K562 (cell line): Measurements from ENCODE around the gene ATP2A2. TPM values are rescaled to one million over a fixed set of nuclear protein-coding genes. Genes with fewer than 3 reads are reported as not detected.
A peak's percentile ranks its signal among the peaks of the same experiment; 100 is the strongest.

Experiments used
- ATF6 ChIP-seq: sonication (generic); formaldehyde crosslinking; IDR thresholded peaks from 2 replicates; pipeline ENCODE4 v1.4.0; 2020; ENCODE audit warnings: mild to moderate bottlenecking, missing genetic modification reagents
- COPS2 ChIP-seq: fragments of 450-650 bp; conservative IDR thresholded peaks from 2 replicates; pipeline ENCODE4 v1.6.1; 2016; ENCODE audit warnings: mild to moderate bottlenecking, moderate library complexity
- FOS ChIP-seq: IDR thresholded peaks from 3 replicates; pipeline ENCODE4 v1.6.1; 2011; ENCODE audit not compliant: insufficient read length; ENCODE audit errors: extremely low read depth
- HCFC1 ChIP-seq: IDR thresholded peaks from 2 replicates; pipeline ENCODE4 v1.6.1; 2012; ENCODE audit warnings: low read depth, low read length, improper control_type of control experiment
- HDAC8 ChIP-seq: fragments of 450-650 bp; IDR thresholded peaks from 2 replicates; pipeline ENCODE4 v1.6.1; 2016; ENCODE audit warnings: mild to moderate bottlenecking, missing genetic modification characterization, moderate library complexity, missing compliant biosample characterization
- HMBOX1 ChIP-seq: sonication (generic); IDR thresholded peaks from 2 replicates; pipeline ENCODE4 v1.6.1; 2016
- KLF16 ChIP-seq: IDR thresholded peaks from 2 replicates; pipeline ENCODE4 v1.6.1; 2016; ENCODE audit warnings: antibody characterized with exemption
- KLF6 ChIP-seq: fragments of 250-450 bp; sonication (Bioruptor Pico); IDR thresholded peaks from 2 replicates; pipeline ENCODE4 v1.4.0; 2020; ENCODE audit warnings: mild to moderate bottlenecking, moderate library complexity, borderline replicate concordance
- MCM2 ChIP-seq: fragments of 450-650 bp; IDR thresholded peaks from 2 replicates; pipeline ENCODE4 v1.6.1; 2017; ENCODE audit warnings: low read depth, mild to moderate bottlenecking
- MXI1 ChIP-seq: IDR thresholded peaks from 2 replicates; pipeline ENCODE4 v1.6.1; 2011; ENCODE audit warnings: low read depth, mild to moderate bottlenecking, improper control_type of control experiment, low read length
- NCOA6 ChIP-seq: fragments of 450-650 bp; IDR thresholded peaks from 2 replicates; pipeline ENCODE4 v1.6.1; 2017; ENCODE audit warnings: mild to moderate bottlenecking
- OTX1 ChIP-seq: fragments of 450-650 bp; formaldehyde crosslinking; IDR thresholded peaks from 2 replicates; pipeline ENCODE4 v1.4.0; 2022; ENCODE audit warnings: mild to moderate bottlenecking
- RBBP5 ChIP-seq: fragments of 200-600 bp; sonication (generic); IDR thresholded peaks from 2 replicates; pipeline ENCODE4 v1.6.1; 2012; ENCODE audit warnings: borderline replicate concordance, mild to moderate bottlenecking, low read length, control low read depth, inconsistent platforms; ENCODE audit not compliant: insufficient read depth, poor library complexity, severe bottlenecking
- SETDB1 ChIP-seq: IDR thresholded peaks from one replicate; pipeline ENCODE4 v1.6.1; 2012; ENCODE audit warnings: low read length, control low read depth, inconsistent platforms
- SIN3A ChIP-seq, 2 experiments: fragments of 150-350 bp in 1 of 2; IDR thresholded peaks; 2 replicates each; pipeline ENCODE4 v1.6.1; 2011 to 2016; ENCODE audit warnings: borderline replicate concordance in 2 of 2, low read depth in 2 of 2, low read length in 2 of 2, mild to moderate bottlenecking in 2 of 2, moderate library complexity in 2 of 2; ENCODE audit not compliant: control insufficient read depth in 1 of 2
- SREBF1 ChIP-seq: fragments of 150-350 bp; IDR thresholded peaks from 2 replicates; pipeline ENCODE4 v1.6.1; 2014; ENCODE audit warnings: antibody characterized with exemption, low read depth, low read length, borderline replicate concordance
- TAF1 ChIP-seq: IDR thresholded peaks from 2 replicates; pipeline ENCODE4 v1.6.1; 2011; ENCODE audit warnings: mild to moderate bottlenecking, low read length, moderate library complexity; ENCODE audit not compliant: insufficient read depth, control insufficient read depth, severe bottlenecking; ENCODE audit errors: extremely low read depth
- ZBTB26 ChIP-seq: fragments of 450-650 bp; formaldehyde crosslinking; IDR thresholded peaks from 2 replicates; pipeline ENCODE4 v1.4.0; 2022; ENCODE audit warnings: missing genetic modification characterization
- ZC3H11A ChIP-seq: IDR thresholded peaks from 2 replicates; pipeline ENCODE4 v1.6.1; 2012; ENCODE audit warnings: low read depth, low read length, improper control_type of control experiment
- ZNF232 ChIP-seq: sonication (generic); formaldehyde crosslinking; IDR thresholded peaks from 2 replicates; pipeline ENCODE4 v1.8.0; 2022; ENCODE audit warnings: mild to moderate bottlenecking, missing genetic modification reagents
- ZNF512 ChIP-seq: IDR thresholded peaks from 2 replicates; pipeline ENCODE4 v1.6.1; 2016; ENCODE audit warnings: missing genetic modification characterization, missing compliant biosample characterization
- ZNF75A ChIP-seq: fragments of 450-650 bp; formaldehyde crosslinking; IDR thresholded peaks from 2 replicates; pipeline ENCODE4 v1.4.0; 2020; ENCODE audit warnings: mild to moderate bottlenecking
- polyA plus RNA-seq, 8 experiments: library from polyadenylated mRNA; depleted of rRNA in 4 of 8; stranded (reverse) in 5 of 8; unstranded in 3 of 8; fragments of >200 nt; fragmentation: Nextera tagmentation in 2 of 8; fragmentation: Illumina TruSeq in 1 of 8; extraction: Ambion mirVana in 2 of 8; extraction: Trizol in 1 of 8; gene quantifications; 2 replicates each; pipeline versions ENCODE4 v1.2.1 to v1.2.3, GENCODE V29; 2011 to 2014; ENCODE audit warnings: inconsistent platforms in 1 of 8, missing spikeins in 1 of 8
- total RNA-seq, 7 experiments: library from RNA; depleted of rRNA in 6 of 7; stranded (reverse); fragments of >200 nt in 6 of 7; fragmentation: Illumina TruSeq in 2 of 7; extraction: Trizol in 2 of 7; gene quantifications; 2 replicates each; pipeline versions ENCODE4 v1.2.1 to v1.2.3, GENCODE V29; 2011 to 2021; ENCODE audit warnings: low replicate concordance in 1 of 7

ATP2A2 gene
- total and polyA plus RNA-seq, 9 of the 15 experiments (the other 6 are each of a cell fraction or from before 2014, with no cell fraction given), result 5.2 to 205 (median 51.6) TPM

GRCh38 chr12:110280779-110281548, at the start of gene ATP2A2 (continued):
- TF ChIP-seq ZNF512 (tag) (no peak), ZC3H11A (no peak), HDAC8 (tag) (no peak), FOS (peak; percentile 10), SIN3A (IDR thresholded peaks at IDR 0.05; ENCODE audit: borderline replicate concordance in 2 of 2, control insufficient read depth in 1 of 2, low read depth in 2 of 2, low read length in 2 of 2) (peak; percentile 10 to 85; a peak in 2 of 4 replicates), MCM2 (no peak), ZNF232 (CRISPR knock-in tag) (no peak), SREBF1 (no peak), ATF6 (CRISPR knock-in tag) (no peak; the same call in 1 of the 2 replicates), ZBTB26 (no peak), TAF1 (peak; percentile 87), KLF6 (CRISPR knock-in tag) (no peak), SETDB1 (no peak), ZNF75A (CRISPR knock-in tag) (no peak), NCOA6 (no peak), RBBP5 (peak; percentile 84), HCFC1 (peak; percentile 34), COPS2 (no peak), OTX1 (CRISPR knock-in tag) (no peak), KLF16 (no peak), MXI1 (no peak), HMBOX1 (no peak)
